HCT116 (cell line): ENCODE results near the gene MUC5B. TPM values are rescaled to one million over a fixed set of nuclear protein-coding genes. Genes with fewer than 3 reads are reported as not detected.

Experiments used
- ATAC-seq: fragments of 200-7000 bp; cut with Tn5 transposase; 2 replicates; pipeline ENCODE4 v1.9.1; 2020; ENCODE audit warnings: mild to moderate bottlenecking, moderate library complexity
- BruUV-seq: library from RNA; stranded (reverse); fragments of 400-500 nt; replicated peaks from 2 replicates; lab custom pipeline; 2021; lab: Mats Ljungman, UMichigan
- CTCF ChIA-PET: fragments of 300-600 bp; sonication (Branson Sonifier 250); formaldehyde crosslinking; loops from one replicate; lab custom pipeline; 2021; ENCODE audit warnings: antibody characterized with exemption; lab: Charles Lee
- POLR2A ChIA-PET: fragments of 300-600, 350-600 bp; sonication (Branson Sonifier 250); formaldehyde crosslinking; loops from one replicate; lab custom pipeline; 2021; ENCODE audit warnings: antibody characterized with exemption; lab: Charles Lee
- RAD21 ChIA-PET, 2 experiments: fragments of 300-600 bp; sonication (Branson Sonifier 250); formaldehyde crosslinking; loops; one replicate each; lab custom pipeline; 2023; ENCODE audit warnings: low total read pairs in 2 of 2; ENCODE audit not compliant: uncharacterized antibody in 2 of 2, unreplicated experiment in 2 of 2, low non-redundant PET in 1 of 2; lab: Charles Lee
- DNase-seq: peaks from one replicate; pipeline ENCODE4 v3.0.0-alpha.2; 2010; ENCODE audit warnings: low read depth, low spot score
- H2AFZ ChIP-seq: fragments of 200-600 bp; shearing (Covaris generic), sonication (generic); 2 replicates; pipeline ENCODE4 v1.6.1; 2017; ENCODE audit warnings: low read depth, mixed run types, mixed read lengths, antibody characterized with exemption, low read length; ENCODE audit not compliant: poor library complexity, severe bottlenecking
- H3K27ac ChIP-seq: 2 replicates; pipeline ENCODE4 v1.5.1; 2012; ENCODE audit warnings: low read depth, low read length
- H3K27me3 ChIP-seq: fragments of 200-600 bp; sonication (generic); 2 replicates; pipeline ENCODE4 v1.6.1; 2016; ENCODE audit warnings: mixed run types, low read length, mixed read lengths; ENCODE audit not compliant: insufficient read depth
- H3K36me3 ChIP-seq, 2 experiments: fragments of 200-500 bp in 1 of 2; fragments of 200-600 bp in 1 of 2; sonication (Bioruptor generic) in 1 of 2; sonication (generic) in 1 of 2; 2 replicates each; pipeline versions ENCODE4 v1.5.1 to v1.6.1; 2014 to 2016; ENCODE audit warnings: low read length in 2 of 2, inconsistent platforms in 1 of 2, mixed read lengths in 1 of 2, mixed run types in 1 of 2; ENCODE audit not compliant: insufficient read depth in 2 of 2, control insufficient read depth in 1 of 2
- H3K4me1 ChIP-seq, 2 experiments: fragments of 200-600 bp in 1 of 2; sonication (generic) in 1 of 2; 2 replicates each; pipeline versions ENCODE4 v1.5.1 to v1.6.1; 2012 to 2017; ENCODE audit warnings: low read length in 2 of 2, inconsistent platforms in 1 of 2, mild to moderate bottlenecking in 1 of 2, mixed read lengths in 1 of 2, mixed run types in 1 of 2, moderate library complexity in 1 of 2; ENCODE audit not compliant: insufficient read depth in 2 of 2, control insufficient read depth in 1 of 2
- H3K4me2 ChIP-seq: fragments of 200-600 bp; sonication (generic); 2 replicates; pipeline ENCODE4 v1.6.1; 2017; ENCODE audit warnings: mixed run types, low read length, mixed read lengths
- H3K4me3 ChIP-seq, 2 experiments: fragments of 200-600 bp in 1 of 2; sonication (generic) in 1 of 2; replicated peaks in 1 of 2; 2 replicates each; pipeline ENCODE4 v1.5.1; 2011 to 2016; ENCODE audit warnings: low read length in 2 of 2, control low read depth in 1 of 2, low read depth in 1 of 2, mild to moderate bottlenecking in 1 of 2, mixed read lengths in 1 of 2, mixed run types in 1 of 2
- H3K79me2 ChIP-seq: fragments of 200-600 bp; sonication (generic); 2 replicates; pipeline ENCODE4 v1.6.1; 2017; ENCODE audit warnings: mild to moderate bottlenecking, mixed run types, low read length, moderate library complexity, mixed read lengths; ENCODE audit not compliant: insufficient read depth
- H3K9ac ChIP-seq: fragments of 200-600 bp; sonication (generic); 2 replicates; pipeline ENCODE4 v1.6.1; 2016; ENCODE audit warnings: low read length, mixed read lengths
- H3K9me2 ChIP-seq: fragments of 200-600 bp; sonication (generic), shearing (Covaris generic); 2 replicates; pipeline ENCODE4 v1.6.1; 2017; ENCODE audit warnings: mixed run types, mild to moderate bottlenecking, moderate library complexity; ENCODE audit not compliant: insufficient read depth
- H3K9me3 ChIP-seq, 2 experiments: fragments of 200-500 bp in 1 of 2; fragments of 200-600 bp in 1 of 2; sonication (Bioruptor generic) in 1 of 2; sonication (generic) in 1 of 2; 2 replicates each; pipeline ENCODE4 v1.6.1; 2014 to 2017; ENCODE audit warnings: low read length in 2 of 2, mixed read lengths in 2 of 2, inconsistent platforms in 1 of 2, low read depth in 1 of 2, mild to moderate bottlenecking in 1 of 2, mixed run types in 1 of 2, moderate library complexity in 1 of 2; ENCODE audit not compliant: control insufficient read depth in 1 of 2, insufficient read depth in 1 of 2
- H4K20me1 ChIP-seq: fragments of 200-600 bp; sonication (generic), shearing (Covaris generic); 2 replicates; pipeline ENCODE4 v1.6.1; 2017; ENCODE audit warnings: mixed run types, mild to moderate bottlenecking, moderate library complexity; ENCODE audit not compliant: insufficient read depth
- CEBPB ChIP-seq: IDR thresholded peaks from 2 replicates; pipeline ENCODE4 v1.6.1; 2012; ENCODE audit warnings: low read depth
- EZH2 ChIP-seq: fragments of 200-600 bp; sonication (generic); IDR thresholded peaks from 2 replicates; pipeline ENCODE4 v1.6.1; 2017; ENCODE audit warnings: antibody characterized with exemption, mixed run types
- EZH2phosphoT487 ChIP-seq: fragments of 200-600 bp; IDR thresholded peaks from 2 replicates; pipeline ENCODE4 v1.6.1; 2018; ENCODE audit warnings: antibody characterized with exemption, borderline replicate concordance
- REST ChIP-seq: IDR thresholded peaks from 2 replicates; pipeline ENCODE4 v1.6.1; 2012; ENCODE audit warnings: low read depth
- ZBTB33 ChIP-seq: IDR thresholded peaks from 2 replicates; pipeline ENCODE4 v1.6.1; 2011; ENCODE audit warnings: mild to moderate bottlenecking, low read length, moderate library complexity; ENCODE audit not compliant: insufficient replicate concordance; ENCODE audit errors: extremely low read depth
- intact Hi-C: fragments of 100-400 bp; cut with micrococcal nuclease; formaldehyde crosslinking; loops from 2 replicates; pipeline ENCODE4 v1.10.0; 2022
- total RNA-seq: library from RNA; stranded (reverse); gene quantifications from one replicate; pipeline ENCODE4 v1.2.1, GENCODE V29; 2021; ENCODE audit not compliant: unreplicated experiment

The MUC5B gene
- total RNA-seq, 1 experiment from 2014 or later, result 1.5 TPM

- peaks cover 0 to 3% of the 10 kb centered on the region in 2 experiments; a peak in 1 of 4 replicates for H3K9me3 ChIP-seq
- no peak overlapping the region for H3K4me3 ChIP-seq
- no peak overlapping the region for H3K4me2 ChIP-seq
- TF ChIP-seq ZBTB33 (no peak), EZH2phosphoT487 (no peak), CEBPB (no peak), EZH2 (no peak), REST (no peak)
- H3K27me3 ChIP-seq, result no peaks in the 10 kb centered on the region
- RAD21 ChIA-PET, result no interaction called here
- H3K9me2 ChIP-seq, result no peaks in the 10 kb centered on the region
- DNase-seq, result no peak
- no peak overlapping the region for H2AFZ ChIP-seq
- H3K36me3 ChIP-seq, result no peaks in the 10 kb centered on the region
- CTCF ChIA-PET, result no interaction called here
- intact Hi-C loops, result no loop called here
- POLR2A ChIA-PET, result no interaction called here
- BruUV-seq, result no TSS peak
- H3K79me2 ChIP-seq, result no peaks in the 10 kb centered on the region
- H3K27ac ChIP-seq, result no peak overlapping the region
- no peak for ATAC-seq
- H4K20me1 ChIP-seq, result no peaks in the 10 kb centered on the region
- H3K4me1 ChIP-seq, result no peaks in the 10 kb centered on the region
- no peak overlapping the region for H3K9ac ChIP-seq
These were observed 47.1 kb downstream of the MUC5B start for GRCh38 chr11:1269957-1270356.
